DMS79 treated with DMSO at 0.1 percent for 48 hours (cell line): Measurements from ENCODE around the gene NHERF2.
A peak's percentile ranks its signal among the peaks of the same experiment; 100 is the strongest.
"Not testable (repeated sequence)": the region's sequence is repeated elsewhere in the genome, so short reads cannot be mapped to it uniquely, and the experiment has no call there.

ENCODE experiments used
- DNase-seq: peaks from one replicate; lab custom pipeline; 2025; lab: John Stamatoyannopoulos, UW

Gene NHERF2

GRCh38 chr16:2007081-2007836, 19.4 kb upstream of the NHERF2 start:
- DNase-seq, result no peak

- no peak for DNase-seq
These were observed 18.6 kb upstream of the NHERF2 start for GRCh38 chr16:2008009-2008526.

- DNase-seq, result no peak
These were observed 18.0 kb upstream of the NHERF2 start for GRCh38 chr16:2008631-2009163.

- DNase-seq, result no peak
These were observed 17.5 kb upstream of the NHERF2 start for GRCh38 chr16:2009164-2009711.

GRCh38 chr16:2009791-2010510, 16.8 kb upstream of the NHERF2 start, which contains the start of gene ZNF598:
Gene ZNF598, minus strand, starts transcription at chr16:2009821.
- DNase-seq, result peak; percentile 58

DNA sequence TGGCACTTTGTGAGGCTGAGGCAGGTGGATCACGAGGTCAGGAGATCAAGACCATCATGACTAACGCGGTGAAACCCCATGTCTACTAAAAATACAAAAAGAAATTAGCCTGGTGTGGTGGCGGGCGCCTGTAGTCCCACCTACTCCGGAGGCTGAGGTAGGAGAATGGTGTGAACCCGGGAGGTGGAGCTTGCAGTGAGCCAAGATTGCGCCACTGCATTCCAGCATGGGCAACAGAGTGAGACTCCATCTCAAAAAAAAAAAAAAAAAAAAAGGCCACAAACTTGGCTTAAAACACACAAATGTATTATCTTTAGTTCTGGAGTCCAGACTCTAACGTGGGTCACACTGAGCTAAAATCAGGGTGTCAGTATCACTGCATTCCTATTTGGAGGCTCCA, 15.0 kb upstream of the NHERF2 start:
- DNase-seq, result not testable (repeated sequence)

- no peak for DNase-seq
These were observed 13.2 kb upstream of the NHERF2 start for GRCh38 chr16:2013527-2013926.

DNA sequence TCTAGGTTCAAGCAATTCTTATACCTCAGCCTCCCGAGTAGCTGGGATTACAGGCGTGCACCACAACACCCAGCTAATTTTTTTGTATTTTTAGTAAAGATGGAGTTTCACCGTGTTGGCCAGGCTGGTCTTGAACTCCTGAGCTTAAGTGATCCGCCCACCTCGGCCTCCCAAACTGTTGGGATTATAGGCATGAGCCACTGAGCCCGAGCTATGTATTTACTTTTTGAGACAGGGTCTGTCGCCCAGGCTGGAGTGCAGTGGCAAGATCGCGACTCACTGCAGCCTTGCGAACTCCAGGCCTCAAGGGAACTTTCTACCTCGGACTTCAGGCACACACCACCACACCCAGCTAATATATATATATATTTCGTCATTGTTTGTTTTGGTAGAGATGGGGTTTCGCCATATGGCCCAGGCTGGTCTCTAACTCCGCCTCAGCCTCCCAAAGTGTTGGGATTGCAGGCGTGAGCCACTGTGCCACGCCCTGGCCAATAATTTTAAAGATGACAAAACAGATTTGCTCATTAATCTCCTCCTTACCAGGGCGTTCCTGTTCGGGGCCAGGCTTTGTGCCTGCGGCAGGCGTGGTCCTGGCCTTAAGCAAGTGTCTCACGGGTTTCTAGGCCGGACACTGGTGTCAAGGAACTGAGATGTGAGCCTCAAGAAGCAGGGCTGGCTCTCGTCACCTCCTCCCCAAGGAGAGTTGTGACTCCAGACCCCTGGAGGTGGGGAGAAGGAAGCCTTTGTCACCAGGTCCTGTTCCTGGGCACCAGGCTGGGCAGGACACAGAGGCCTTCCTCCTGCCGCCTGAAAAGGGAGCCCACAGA, 11.4 kb upstream of the NHERF2 start:
- no peak for DNase-seq

- DNase-seq, result no peak
These were observed 10.8 kb upstream of the NHERF2 start for GRCh38 chr16:2015947-2016208.

DNA sequence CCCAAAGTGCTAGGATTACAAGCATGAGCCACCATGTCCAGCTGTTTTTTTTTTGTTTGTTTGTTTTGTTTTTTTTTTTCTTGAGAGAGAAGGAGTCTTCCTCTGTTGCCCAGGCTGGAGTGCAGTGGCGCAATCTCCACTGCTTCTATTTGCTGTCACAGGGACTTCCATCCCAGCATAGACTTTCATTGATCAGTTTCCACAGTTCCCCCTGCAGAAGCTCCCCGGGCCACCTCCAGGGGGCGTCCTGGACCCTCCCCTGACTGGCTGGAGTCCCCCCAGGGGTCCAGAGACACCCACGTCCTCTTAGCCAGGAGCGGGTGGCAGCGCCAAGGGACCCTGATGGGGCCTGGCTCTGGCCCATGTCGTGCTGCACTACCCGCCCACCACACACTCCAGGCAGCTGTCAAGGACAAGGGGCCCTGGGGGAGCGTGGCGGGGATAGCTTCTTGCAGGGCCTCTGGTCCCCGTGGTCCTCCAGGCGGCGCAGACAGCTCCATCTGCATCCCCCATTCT, 10.2 kb upstream of the NHERF2 start:
- DNase-seq, result no peak

GRCh38 chr16:2019518-2019920, 7.2 kb upstream of the NHERF2 start, which contains the start of gene NPW:
Gene NPW, plus strand, starts transcription at chr16:2019785.
- DNase-seq, result peak; percentile 30

- no peak for DNase-seq
These were observed 6.5 kb upstream of the NHERF2 start for GRCh38 chr16:2019921-2020831.

GRCh38 chr16:2022723-2023091, 4.0 kb upstream of the NHERF2 start:
- no peak for DNase-seq

GRCh38 chr16:2023092-2024031, 3.3 kb upstream of the NHERF2 start:
- DNase-seq, result peak; percentile 95

DNA sequence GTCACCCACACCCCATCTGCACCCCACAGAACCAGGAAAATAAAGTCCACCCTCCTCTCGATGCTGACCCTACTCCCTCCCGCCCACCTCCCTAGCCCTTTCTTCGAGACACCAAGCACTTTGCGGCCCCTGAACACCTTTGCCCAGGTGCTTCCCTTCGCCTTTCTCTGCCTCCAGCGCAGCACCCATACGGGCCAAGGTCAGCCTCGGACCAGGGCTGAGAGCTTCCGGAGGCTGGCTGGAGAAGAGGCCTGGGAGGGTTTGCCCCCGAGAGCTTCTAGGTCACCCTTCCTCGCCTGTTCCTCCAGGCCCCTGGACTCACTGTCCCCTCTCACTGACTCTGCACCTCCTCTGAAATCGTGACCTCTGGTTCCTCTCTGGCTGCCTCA, 2.7 kb upstream of the NHERF2 start:
- DNase-seq, result no peak

DNA sequence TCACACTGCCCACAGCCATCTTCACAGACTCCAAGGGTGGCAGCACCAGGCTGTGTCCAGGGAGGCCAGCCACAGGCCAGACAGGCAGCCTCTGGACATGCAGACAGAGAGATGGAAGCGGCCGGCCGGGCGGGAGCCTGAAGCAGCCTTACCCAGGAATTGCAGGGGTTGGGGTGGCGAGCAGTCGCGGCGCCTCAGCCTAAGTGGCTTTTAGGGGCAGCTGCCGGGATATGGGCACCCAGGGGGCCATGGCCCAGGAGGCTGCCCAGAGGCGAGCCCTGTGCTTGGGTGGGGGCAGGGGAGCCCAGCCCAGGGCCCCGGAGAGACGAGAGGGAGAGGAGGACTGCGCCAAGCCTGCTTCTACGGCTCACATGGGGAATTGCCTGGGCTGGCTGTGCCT, 1.5 kb upstream of the NHERF2 start:
- no peak for DNase-seq

- DNase-seq, result no peak
These were observed 733 bp upstream of the NHERF2 start for GRCh38 chr16:2025878-2026460.

GRCh38 chr16:2027024-2028010, 615 bp downstream of the NHERF2 start:
- DNase-seq, result no peak
